Measurements from ENCODE around the gene ADO. TPM values are rescaled to one million over a fixed set of nuclear protein-coding genes. Genes with fewer than 3 reads are reported as not detected.
A peak's percentile ranks its signal among the peaks of the same experiment; 100 is the strongest.

ADO gene
- total and polyA plus RNA-seq, 2 of the 13 experiments (the other 11 are each of a cell fraction or from before 2014, with no cell fraction given) = 8.9 to 15.9 TPM

DNA sequence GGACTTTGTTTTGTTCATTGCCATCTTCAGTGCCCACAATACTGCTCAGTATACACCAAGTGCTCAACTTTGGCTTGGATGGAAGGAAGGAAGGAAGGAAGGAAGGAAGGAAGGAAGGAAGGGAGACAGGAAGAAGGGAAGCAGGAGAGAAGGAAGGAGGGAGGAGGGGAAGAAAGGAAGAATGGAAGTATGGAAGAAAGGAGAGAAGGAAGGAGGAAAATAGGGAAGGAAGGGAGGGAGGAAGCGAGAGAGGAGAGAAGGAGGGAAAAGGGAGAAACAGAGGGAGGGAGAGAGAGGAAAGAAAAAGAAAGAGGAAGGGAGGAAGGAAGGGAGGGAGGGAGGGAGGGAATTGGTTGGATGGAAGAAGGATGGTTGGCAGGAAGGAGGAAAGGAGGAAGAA, 49.6 kb upstream of the ADO start:
- FAIRE-seq (no peak), DNase-seq (ENCODE audit: low spot score) (no peak), ATAC-seq (no peak)
- ChIA-PET POLR2A (no interaction called here), CTCF (ENCODE audit: low intra/inter-chr PET ratio, low total read pairs) (no interaction called here)
- no TSS peak for BruUV-seq (replicated peaks)
- Histone ChIP-seq H3K9me3 (ENCODE audit: low read length) (no peaks in the 10 kb centered on the region), H3K36me3 (replicated peaks in 1 of 2; ENCODE audit: control insufficient read depth in 1 of 2, insufficient read depth in 2 of 2, low read length in 2 of 2) (no peaks in the 10 kb centered on the region), H3K4me1 (ENCODE audit: insufficient read depth, low read length) (no peaks in the 10 kb centered on the region), H3K79me2 (ENCODE audit: insufficient read depth, low read length) (no peaks in the 10 kb centered on the region), H3K9ac (ENCODE audit: insufficient read depth, low read depth, low read length) (no peak overlapping the region), H2AFZ (ENCODE audit: low read length) (no peak overlapping the region), H3K4me3 (replicated peaks in 1 of 3; ENCODE audit: insufficient read depth in 1 of 3, low read depth in 2 of 3, low read length in 3 of 3) (no peak overlapping the region), H3K4me2 (ENCODE audit: low read depth, low read length) (no peak overlapping the region), H3K27me3 (ENCODE audit: control insufficient read depth in 1 of 2, insufficient read depth in 2 of 2, low read length in 2 of 2) (no peaks in the 10 kb centered on the region), H3K27ac (ENCODE audit: extremely low read length, insufficient read depth, low read length) (no peak overlapping the region), H4K20me1 (ENCODE audit: insufficient read depth, low read length) (no peaks in the 10 kb centered on the region)
- intact Hi-C loops (cut with micrococcal nuclease; ENCODE audit: unreplicated experiment) = no loop called here
- TF ChIP-seq ZNF580 (CRISPR knock-in tag; IDR thresholded peaks at IDR 0.05; ENCODE audit: borderline replicate concordance, low read depth) = no peak
- TF ChIP-seq HNRNPK (IDR thresholded peaks at IDR 0.05; ENCODE audit: low read depth, low read length, poor library complexity, severe bottlenecking) = peak; percentile 18
- in situ Hi-C loops (cut with HindIII; ENCODE audit: extremely low pct_ligation_motif_present, low pct_unique_long_range_greater_than_20kb) = no loop called here
- WGBS (ENCODE audit: low lambda C conversion rate) = 7% methylated on average over 1 of the region's 1 CpG

DNA sequence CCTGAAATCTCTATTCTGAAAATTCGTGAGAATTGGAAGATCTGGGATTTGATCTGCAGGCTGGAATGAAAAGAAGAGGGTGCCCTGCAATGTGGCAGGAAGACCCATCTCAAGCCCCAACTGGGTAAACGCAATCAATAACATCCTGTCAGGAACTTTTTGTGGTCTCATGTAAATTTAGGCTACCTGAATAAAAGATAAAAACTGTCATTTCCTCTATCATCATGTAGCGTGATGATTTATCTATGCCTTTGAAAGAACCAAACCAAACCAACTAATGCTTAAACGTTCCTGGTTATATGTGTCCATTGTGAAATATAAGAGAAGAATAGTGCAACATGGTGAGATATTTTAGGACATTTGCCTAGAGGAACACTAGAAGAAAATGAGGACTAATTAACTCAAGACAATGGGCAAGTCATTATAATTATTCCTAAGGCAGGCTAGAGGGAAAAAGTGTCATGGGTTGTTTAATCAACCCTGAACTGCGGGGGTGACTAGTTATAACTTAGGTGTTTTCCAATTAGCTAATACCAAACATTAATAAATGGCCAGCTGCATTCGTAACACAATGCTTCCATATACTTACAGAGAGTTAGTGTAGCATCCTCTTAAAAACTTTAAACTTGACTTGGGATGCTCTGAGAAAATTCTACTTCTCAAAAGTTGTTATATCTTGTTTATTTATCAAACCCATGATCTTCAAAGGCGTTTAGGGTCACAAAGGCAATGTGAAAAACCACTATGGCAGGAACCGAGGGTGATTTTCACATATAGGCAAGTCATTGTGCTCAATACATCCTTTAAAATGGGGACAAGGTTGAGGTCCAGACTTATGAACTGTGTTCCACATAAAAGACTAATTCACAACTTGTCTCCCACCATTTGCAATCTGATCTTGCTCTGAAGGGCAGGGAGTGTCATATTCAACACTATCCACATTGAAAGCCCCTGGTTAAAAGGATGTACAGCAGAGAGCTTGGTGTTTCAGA, 48.6 kb upstream of the ADO start:
- H3K36me3 ChIP-seq (replicated peaks in 1 of 2; ENCODE audit: control insufficient read depth in 1 of 2, insufficient read depth in 2 of 2, low read length in 2 of 2) = no peaks in the 10 kb centered on the region
- ChIA-PET POLR2A (no interaction called here), CTCF (ENCODE audit: low intra/inter-chr PET ratio, low total read pairs) (no interaction called here)
- no peaks in the 10 kb centered on the region for H3K27me3 ChIP-seq (ENCODE audit: control insufficient read depth in 1 of 2, insufficient read depth in 2 of 2, low read length in 2 of 2)
- 9% methylated on average over 8 of the region's 8 CpGs for WGBS (ENCODE audit: low lambda C conversion rate)
- no peak for FAIRE-seq
- H3K4me2 ChIP-seq (ENCODE audit: low read depth, low read length) = no peak overlapping the region
- no peaks in the 10 kb centered on the region for H3K9me3 ChIP-seq (ENCODE audit: low read length)
- no peaks in the 10 kb centered on the region for H3K79me2 ChIP-seq (ENCODE audit: insufficient read depth, low read length)
- ATAC-seq = no peak
- DNase-seq (ENCODE audit: low spot score) = no peak
- no peaks in the 10 kb centered on the region for H4K20me1 ChIP-seq (ENCODE audit: insufficient read depth, low read length)
- BruUV-seq (replicated peaks) = no TSS peak
- intact Hi-C loops (cut with micrococcal nuclease; ENCODE audit: unreplicated experiment) = no loop called here
- TF ChIP-seq ZNF232 (CRISPR knock-in tag; IDR thresholded peaks at IDR 0.05; ENCODE audit: borderline replicate concordance) = no peak
- TF ChIP-seq ZNF563 (CRISPR knock-in tag; IDR thresholded peaks at IDR 0.05) = no peak
- TF ChIP-seq PRMT3 (CRISPR knock-in tag; IDR thresholded peaks at IDR 0.05; ENCODE audit: borderline replicate concordance, low read depth) = no peak
- no peak for TF ChIP-seq HIVEP1 (CRISPR knock-in tag; IDR thresholded peaks at IDR 0.05)
- TF ChIP-seq ZNF546 (CRISPR knock-in tag; conservative IDR thresholded peaks at IDR 0.05) = no peak
- TF ChIP-seq CREBL2 (CRISPR knock-in tag; IDR thresholded peaks at IDR 0.05; ENCODE audit: borderline replicate concordance) = no peak
- no peak for TF ChIP-seq NFKB2 (CRISPR knock-in tag; IDR thresholded peaks at IDR 0.05; ENCODE audit: borderline replicate concordance)
- TF ChIP-seq MYNN (CRISPR knock-in tag; IDR thresholded peaks at IDR 0.05; ENCODE audit: low read depth) = no peak
- no peak overlapping the region for H3K4me3 ChIP-seq (replicated peaks in 1 of 3; ENCODE audit: insufficient read depth in 1 of 3, low read depth in 2 of 3, low read length in 3 of 3)
- in situ Hi-C loops (cut with HindIII; ENCODE audit: extremely low pct_ligation_motif_present, low pct_unique_long_range_greater_than_20kb) = no loop called here
- H2AFZ ChIP-seq (ENCODE audit: low read length) = no peak overlapping the region
- H3K27ac ChIP-seq (ENCODE audit: extremely low read length, insufficient read depth, low read length) = no peak overlapping the region
- H3K4me1 ChIP-seq (ENCODE audit: insufficient read depth, low read length) = no peaks in the 10 kb centered on the region
- H3K9ac ChIP-seq (ENCODE audit: insufficient read depth, low read depth, low read length) = no peak overlapping the region
